K562 (cell line): ENCODE results near the gene LUC7L. TPM values are rescaled to one million over a fixed set of nuclear protein-coding genes. Genes with fewer than 3 reads are reported as not detected.

Source experiments
- CHCHD3 ChIP-seq: fragments of 250-450 bp; sonication (Bioruptor Pico); IDR thresholded peaks from 2 replicates; pipeline ENCODE4 v2.1.2; 2022; ENCODE audit warnings: mild to moderate bottlenecking
- CREM ChIP-seq: IDR thresholded peaks from 2 replicates; pipeline ENCODE4 v1.6.1; 2014; ENCODE audit warnings: antibody characterized with exemption, low read depth
- CTBP1 ChIP-seq: fragments of 450-650 bp; IDR thresholded peaks from 2 replicates; pipeline ENCODE4 v1.6.1; 2016; ENCODE audit warnings: borderline replicate concordance
- DMBX1 ChIP-seq: fragments of 250-450 bp; sonication (Bioruptor Pico); IDR thresholded peaks from 2 replicates; pipeline ENCODE4 v1.8.0; 2022; ENCODE audit warnings: inconsistent platforms, mild to moderate bottlenecking, moderate library complexity, borderline replicate concordance
- E2F6 ChIP-seq, 2 experiments: IDR thresholded peaks; 2 replicates each; pipeline ENCODE4 v1.6.1; 2011; ENCODE audit warnings: borderline replicate concordance in 1 of 2, control low read depth in 1 of 2, low read depth in 1 of 2, low read length in 1 of 2, mild to moderate bottlenecking in 1 of 2, mixed read lengths in 1 of 2, moderate library complexity in 1 of 2; ENCODE audit not compliant: insufficient read depth in 1 of 2, insufficient read length in 1 of 2, poor library complexity in 1 of 2, severe bottlenecking in 1 of 2; ENCODE audit errors: extremely low read depth in 1 of 2
- FOXM1 ChIP-seq, 2 experiments: fragments of 450-650 bp in 1 of 2; sonication (generic) in 1 of 2; formaldehyde crosslinking in 1 of 2; IDR thresholded peaks; 2 replicates each; pipeline versions ENCODE4 v1.6.1 to v1.9.0; 2017 to 2022; ENCODE audit warnings: low read depth in 2 of 2, mild to moderate bottlenecking in 2 of 2, missing genetic modification reagents in 1 of 2, moderate library complexity in 1 of 2
- HCFC1 ChIP-seq: IDR thresholded peaks from 2 replicates; pipeline ENCODE4 v1.6.1; 2012; ENCODE audit warnings: low read depth, low read length, improper control_type of control experiment
- HNRNPUL1 ChIP-seq: fragments of 200-400 bp; formaldehyde crosslinking; IDR thresholded peaks from 2 replicates; pipeline ENCODE4 v1.6.1; 2017; ENCODE audit warnings: low read length
- MXI1 ChIP-seq: IDR thresholded peaks from 2 replicates; pipeline ENCODE4 v1.6.1; 2011; ENCODE audit warnings: low read depth, mild to moderate bottlenecking, improper control_type of control experiment, low read length
- MYNN ChIP-seq, 2 experiments: sonication (generic); formaldehyde crosslinking in 1 of 2; IDR thresholded peaks; 2 replicates each; pipeline versions ENCODE4 v1.5.0 to v1.6.1; 2016 to 2020; ENCODE audit warnings: antibody characterized with exemption in 1 of 2, missing genetic modification reagents in 1 of 2
- NBN ChIP-seq: fragments of 450-650 bp; IDR thresholded peaks from 2 replicates; pipeline ENCODE4 v1.6.1; 2016; ENCODE audit warnings: low read depth, mild to moderate bottlenecking
- NR1H2 ChIP-seq: sonication (generic); formaldehyde crosslinking; IDR thresholded peaks from 2 replicates; pipeline ENCODE4 v1.4.0; 2020; ENCODE audit warnings: mild to moderate bottlenecking, missing genetic modification reagents
- PTRF ChIP-seq: fragments of 450-650 bp; IDR thresholded peaks from 2 replicates; pipeline ENCODE4 v1.6.1; 2016; ENCODE audit warnings: mild to moderate bottlenecking, missing genetic modification characterization, missing compliant biosample characterization
- STAT5B ChIP-seq: fragments of 250-450 bp; sonication (Bioruptor Pico); IDR thresholded peaks from 2 replicates; pipeline ENCODE4 v1.8.0; 2021; ENCODE audit warnings: mild to moderate bottlenecking, inconsistent platforms
- TRIM28 ChIP-seq: fragments of 450-650 bp; IDR thresholded peaks from 2 replicates; pipeline ENCODE4 v1.6.1; 2017
- ZC3H11A ChIP-seq: IDR thresholded peaks from 2 replicates; pipeline ENCODE4 v1.6.1; 2012; ENCODE audit warnings: low read depth, low read length, improper control_type of control experiment
- ZFP30 ChIP-seq: fragments of 250-450 bp; sonication (Bioruptor Pico); IDR thresholded peaks from 2 replicates; pipeline ENCODE4 v1.8.0; 2022; ENCODE audit warnings: moderate library complexity, mild to moderate bottlenecking, inconsistent platforms, borderline replicate concordance
- ZNF124 ChIP-seq: sonication (generic); formaldehyde crosslinking; IDR thresholded peaks from 2 replicates; pipeline ENCODE4 v1.8.1; 2022; ENCODE audit warnings: missing genetic modification reagents
- ZNF316 ChIP-seq: fragments of 450-650 bp; IDR thresholded peaks from 2 replicates; pipeline ENCODE4 v1.6.1; 2016
- ZNF583 ChIP-seq: fragments of 250-450 bp; sonication (Bioruptor Pico); IDR thresholded peaks from 2 replicates; pipeline ENCODE4 v1.4.0; 2020
- ZNF644 ChIP-seq: fragments of 200-800 bp; sonication (Bioruptor generic); IDR thresholded peaks from 2 replicates; pipeline ENCODE4 v1.6.1; 2016; ENCODE audit warnings: low read depth, missing genetic modification characterization, missing compliant biosample characterization
- polyA plus RNA-seq, 8 experiments: library from polyadenylated mRNA; depleted of rRNA in 4 of 8; stranded (reverse) in 5 of 8; unstranded in 3 of 8; fragments of >200 nt; fragmentation: Nextera tagmentation in 2 of 8; fragmentation: Illumina TruSeq in 1 of 8; extraction: Ambion mirVana in 2 of 8; extraction: Trizol in 1 of 8; gene quantifications; 2 replicates each; pipeline versions ENCODE4 v1.2.1 to v1.2.3, GENCODE V29; 2011 to 2014; ENCODE audit warnings: inconsistent platforms in 1 of 8, missing spikeins in 1 of 8
- total RNA-seq, 7 experiments: library from RNA; depleted of rRNA in 6 of 7; stranded (reverse); fragments of >200 nt in 6 of 7; fragmentation: Illumina TruSeq in 2 of 7; extraction: Trizol in 2 of 7; gene quantifications; 2 replicates each; pipeline versions ENCODE4 v1.2.1 to v1.2.3, GENCODE V29; 2011 to 2021; ENCODE audit warnings: low replicate concordance in 1 of 7
- TF ChIP-seq, protein P1 (sequence below): sonication (generic); formaldehyde crosslinking; IDR thresholded peaks from 2 replicates; pipeline ENCODE4 v1.8.0; 2022; ENCODE audit warnings: missing genetic modification reagents, mild to moderate bottlenecking, moderate library complexity, borderline replicate concordance
- TF ChIP-seq, protein P2 (sequence below): fragments of 250-450 bp; sonication (Bioruptor Pico); IDR thresholded peaks from 2 replicates; pipeline ENCODE4 v1.4.0; 2020

LUC7L gene
- total and polyA plus RNA-seq, 9 of the 15 experiments (the other 6 are each of a cell fraction or from before 2014, with no cell fraction given), result 1.7 to 93.3 (median 59.5) TPM

GRCh38 chr16:143047-143446 lies 86.2 kb downstream of the LUC7L start (continued):
- TF ChIP-seq DMBX1 (CRISPR knock-in tag), result peak; percentile 89
- TF ChIP-seq, protein P1, sequence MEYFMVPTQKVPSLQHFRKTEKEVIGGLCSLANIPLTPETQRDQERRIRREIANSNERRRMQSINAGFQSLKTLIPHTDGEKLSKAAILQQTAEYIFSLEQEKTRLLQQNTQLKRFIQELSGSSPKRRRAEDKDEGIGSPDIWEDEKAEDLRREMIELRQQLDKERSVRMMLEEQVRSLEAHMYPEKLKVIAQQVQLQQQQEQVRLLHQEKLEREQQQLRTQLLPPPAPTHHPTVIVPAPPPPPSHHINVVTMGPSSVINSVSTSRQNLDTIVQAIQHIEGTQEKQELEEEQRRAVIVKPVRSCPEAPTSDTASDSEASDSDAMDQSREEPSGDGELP, result peak; percentile 93
- TF ChIP-seq ZNF583 (CRISPR knock-in tag), result peak; percentile 67; the same call in 1 of the 2 replicates
- TF ChIP-seq HNRNPUL1, result no peak
- TF ChIP-seq NBN, result no peak
- no peak for TF ChIP-seq ZC3H11A
- TF ChIP-seq TRIM28, result no peak; the same call in 1 of the 2 replicates
- TF ChIP-seq PTRF (tag), result no peak
- 0 out of 2 replicates have a peak, but pooled peaks have one; percentile 43 for TF ChIP-seq ZNF644
- TF ChIP-seq HCFC1, result 0 out of 2 replicates have a peak, but pooled peaks have one; percentile 19
- TF ChIP-seq E2F6 (IDR thresholded peaks at IDR 0.05; ENCODE audit: borderline replicate concordance in 1 of 2, extremely low read depth in 1 of 2, insufficient read depth in 1 of 2, insufficient read length in 1 of 2, low read depth in 1 of 2, low read length in 1 of 2, poor library complexity in 1 of 2, severe bottlenecking in 1 of 2), result peak in 1 of 2 experiments; percentile 32
- TF ChIP-seq CREM, result peak; percentile 76
- no peak for TF ChIP-seq ZNF124 (CRISPR knock-in tag)
- no peak for TF ChIP-seq NR1H2 (CRISPR knock-in tag)
- TF ChIP-seq FOXM1 (IDR thresholded peaks at IDR 0.05; ENCODE audit: low read depth), result peak; percentile 76
- no peak for TF ChIP-seq FOXM1 (CRISPR knock-in tag; IDR thresholded peaks at IDR 0.05; ENCODE audit: low read depth)
- no peak for TF ChIP-seq ZNF316
- TF ChIP-seq MYNN (IDR thresholded peaks at IDR 0.05), result peak; percentile 89
- no peak for TF ChIP-seq MYNN (CRISPR knock-in tag; IDR thresholded peaks at IDR 0.05)
- TF ChIP-seq CTBP1, result peak; percentile 45; the same call in 1 of the 2 replicates
- no peak for TF ChIP-seq STAT5B
- no peak for TF ChIP-seq ZFP30
- TF ChIP-seq, protein P2, sequence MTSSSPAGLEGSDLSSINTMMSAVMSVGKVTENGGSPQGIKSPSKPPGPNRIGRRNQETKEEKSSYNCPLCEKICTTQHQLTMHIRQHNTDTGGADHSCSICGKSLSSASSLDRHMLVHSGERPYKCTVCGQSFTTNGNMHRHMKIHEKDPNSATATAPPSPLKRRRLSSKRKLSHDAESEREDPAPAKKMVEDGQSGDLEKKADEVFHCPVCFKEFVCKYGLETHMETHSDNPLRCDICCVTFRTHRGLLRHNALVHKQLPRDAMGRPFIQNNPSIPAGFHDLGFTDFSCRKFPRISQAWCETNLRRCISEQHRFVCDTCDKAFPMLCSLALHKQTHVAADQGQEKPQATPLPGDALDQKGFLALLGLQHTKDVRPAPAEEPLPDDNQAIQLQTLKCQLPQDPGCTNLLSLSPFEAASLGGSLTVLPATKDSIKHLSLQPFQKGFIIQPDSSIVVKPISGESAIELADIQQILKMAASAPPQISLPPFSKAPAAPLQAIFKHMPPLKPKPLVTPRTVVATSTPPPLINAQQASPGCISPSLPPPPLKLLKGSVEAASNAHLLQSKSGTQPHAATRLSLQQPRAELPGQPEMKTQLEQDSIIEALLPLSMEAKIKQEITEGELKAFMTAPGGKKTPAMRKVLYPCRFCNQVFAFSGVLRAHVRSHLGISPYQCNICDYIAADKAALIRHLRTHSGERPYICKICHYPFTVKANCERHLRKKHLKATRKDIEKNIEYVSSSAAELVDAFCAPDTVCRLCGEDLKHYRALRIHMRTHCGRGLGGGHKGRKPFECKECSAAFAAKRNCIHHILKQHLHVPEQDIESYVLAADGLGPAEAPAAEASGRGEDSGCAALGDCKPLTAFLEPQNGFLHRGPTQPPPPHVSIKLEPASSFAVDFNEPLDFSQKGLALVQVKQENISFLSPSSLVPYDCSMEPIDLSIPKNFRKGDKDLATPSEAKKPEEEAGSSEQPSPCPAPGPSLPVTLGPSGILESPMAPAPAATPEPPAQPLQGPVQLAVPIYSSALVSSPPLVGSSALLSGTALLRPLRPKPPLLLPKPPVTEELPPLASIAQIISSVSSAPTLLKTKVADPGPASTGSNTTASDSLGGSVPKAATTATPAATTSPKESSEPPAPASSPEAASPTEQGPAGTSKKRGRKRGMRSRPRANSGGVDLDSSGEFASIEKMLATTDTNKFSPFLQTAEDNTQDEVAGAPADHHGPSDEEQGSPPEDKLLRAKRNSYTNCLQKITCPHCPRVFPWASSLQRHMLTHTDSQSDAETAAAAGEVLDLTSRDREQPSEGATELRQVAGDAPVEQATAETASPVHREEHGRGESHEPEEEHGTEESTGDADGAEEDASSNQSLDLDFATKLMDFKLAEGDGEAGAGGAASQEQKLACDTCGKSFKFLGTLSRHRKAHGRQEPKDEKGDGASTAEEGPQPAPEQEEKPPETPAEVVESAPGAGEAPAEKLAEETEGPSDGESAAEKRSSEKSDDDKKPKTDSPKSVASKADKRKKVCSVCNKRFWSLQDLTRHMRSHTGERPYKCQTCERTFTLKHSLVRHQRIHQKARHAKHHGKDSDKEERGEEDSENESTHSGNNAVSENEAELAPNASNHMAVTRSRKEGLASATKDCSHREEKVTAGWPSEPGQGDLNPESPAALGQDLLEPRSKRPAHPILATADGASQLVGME, result no peak
- TF ChIP-seq MXI1, result peak; percentile 56; the same call in 1 of the 2 replicates
- TF ChIP-seq CHCHD3 (CRISPR knock-in tag), result no peak
